Activated T-helper 17 cell treated with anti-CD3 and anti-CD28 coated beads, Interleukin-2, amount 50 U/mL, for 72 hours (primary cell): ENCODE measurements around the gene SH2D7. TPM values are rescaled to one million over a fixed set of nuclear protein-coding genes. Genes with fewer than 3 reads are reported as not detected.
"Not testable (repeated sequence)": the region's sequence is repeated elsewhere in the genome, so short reads cannot be mapped to it uniquely, and the experiment has no call there.

ENCODE experiments used
- ATAC-seq: fragments of 150-1000 bp; cut with Tn5 transposase; replicated peaks from 2 replicates; pipeline ENCODE4 v1.10.0; 2021; ENCODE audit warnings: mild to moderate bottlenecking, moderate library complexity
- H3K27ac Mint-ChIP-seq: one replicate; pipeline ENCODE4 v1.8.0; 2022; ENCODE audit warnings: mixed read lengths
- H3K27me3 Mint-ChIP-seq: one replicate; pipeline ENCODE4 v1.8.0; 2022; ENCODE audit warnings: mixed read lengths
- H3K36me3 Mint-ChIP-seq: one replicate; pipeline ENCODE4 v1.8.0; 2022; ENCODE audit warnings: low read depth, mild to moderate bottlenecking, mixed read lengths
- H3K4me1 Mint-ChIP-seq: one replicate; pipeline ENCODE4 v1.8.0; 2022; ENCODE audit warnings: mixed read lengths
- H3K4me3 Mint-ChIP-seq: one replicate; pipeline ENCODE4 v1.8.0; 2022; ENCODE audit warnings: mild to moderate bottlenecking, mixed read lengths
- H3K9me3 Mint-ChIP-seq: one replicate; pipeline ENCODE4 v1.8.0; 2022; ENCODE audit warnings: mixed read lengths
- total RNA-seq, 2 donors: library from RNA; stranded (reverse); gene quantifications; one replicate each; pipeline ENCODE4 v1.2.3, GENCODE V29; 2022

SH2D7 gene
- total RNA-seq, 2 donors from 2014 or later = not detected

- H3K9me3 Mint-ChIP-seq = no peaks in the 10 kb centered on the region
- peaks cover 6% of the 10 kb centered on the region for H3K36me3 Mint-ChIP-seq
- peak overlapping the region; percentile 93 for H3K4me3 Mint-ChIP-seq
- no peaks in the 10 kb centered on the region for H3K27me3 Mint-ChIP-seq
- no peak for ATAC-seq
- no peak overlapping the region for H3K27ac Mint-ChIP-seq
- peaks cover 17% of the 10 kb centered on the region for H3K4me1 Mint-ChIP-seq
These were observed 54.2 kb downstream of the SH2D7 start for GRCh38 chr15:78146425-78147154.

- Mint-ChIP-seq H3K4me3 (peak overlapping the region; percentile 93), H3K36me3 (peaks cover 9% of the 10 kb centered on the region), H3K27me3 (no peaks in the 10 kb centered on the region), H3K4me1 (peaks cover 17% of the 10 kb centered on the region), H3K9me3 (no peaks in the 10 kb centered on the region), H3K27ac (peak overlapping the region; percentile 91)
- no peak for ATAC-seq
These were observed 55.2 kb downstream of the SH2D7 start for GRCh38 chr15:78147566-78147965.

- Mint-ChIP-seq H3K4me3 (peak overlapping the region; percentile 93), H3K9me3 (no peaks in the 10 kb centered on the region), H3K27me3 (no peaks in the 10 kb centered on the region), H3K36me3 (peaks cover 19% of the 10 kb centered on the region), H3K27ac (peak overlapping the region; percentile 91), H3K4me1 (peaks cover 22% of the 10 kb centered on the region)
- ATAC-seq = peak; percentile 8
These were observed 56.2 kb downstream of the SH2D7 start for GRCh38 chr15:78148392-78149067.

- Mint-ChIP-seq H3K27ac (peak within 1 kb of the TSS; percentile 95), H3K36me3 (peaks cover 20% of the 10 kb centered on the region)
These were observed 56.9 kb downstream of the SH2D7 start, which contains the start of gene IDH3A for GRCh38 chr15:78149068-78149804. TSS of gene IDH3A (plus strand) at chr15:78149362. CDS start at chr15:78149404, 42 bp downstream.

GRCh38 chr15:78149805-78150751, 57.7 kb downstream of the SH2D7 start:
- Mint-ChIP-seq H3K27me3 (no peaks in the 10 kb centered on the region), H3K4me1 (peaks cover 22% of the 10 kb centered on the region), H3K27ac (peak overlapping the region; percentile 95)

More at GRCh38 chr15:78149068-78149804, 56.9 kb downstream of the SH2D7 start, which contains the start of gene IDH3A:
- Mint-ChIP-seq H3K9me3 (no peaks in the 10 kb centered on the region), H3K4me1 (peaks cover 22% of the 10 kb centered on the region), H3K4me3 (peak within 1 kb of the TSS; percentile 93), H3K27me3 (no peaks in the 10 kb centered on the region)
- peak; percentile 96 for ATAC-seq

GRCh38 chr15:78151075-78151474, 58.7 kb downstream of the SH2D7 start:
- Mint-ChIP-seq H3K36me3 (peaks cover 34% of the 10 kb centered on the region), H3K27ac (peak overlapping the region; percentile 39), H3K4me1 (peaks cover 22% of the 10 kb centered on the region), H3K4me3 (peak overlapping the region; percentile 93)
- H3K27me3 Mint-ChIP-seq, H3K9me3 Mint-ChIP-seq, ATAC-seq: not testable (repeated sequence)

More at GRCh38 chr15:78149805-78150751, 57.7 kb downstream of the SH2D7 start:
- Mint-ChIP-seq H3K36me3 (peaks cover 24% of the 10 kb centered on the region), H3K4me3 (peak overlapping the region; percentile 93), H3K9me3 (no peaks in the 10 kb centered on the region)
- no peak for ATAC-seq

Other genes starting within 250 kb of the SH2D7 start
- gene TBC1D2B, start 14.8 kb upstream of the SH2D7 start, total RNA-seq = 100 to 1,000 TPM in 1 of 2 donors, 10 to 100 TPM in 1; 86.1 to 109 TPM
- gene CIB2, start 38.9 kb downstream of the SH2D7 start, total RNA-seq = 1 to 10 TPM in 1 of 2 donors, under 1 TPM in 1; 0.65 to 1.7 TPM
- 100 to 1,000 TPM in 1 of 2 donors, 10 to 100 TPM in 1; 61.9 to 176 TPM for gene IDH3A, start 56.8 kb downstream of the SH2D7 start, total RNA-seq
- gene ACSBG1, start 142.0 kb downstream of the SH2D7 start, total RNA-seq = not detected
- gene DNAJA4, start 172.0 kb downstream of the SH2D7 start, total RNA-seq = 10 to 100 TPM; 30.2 to 49.9 TPM
- 10 to 100 TPM; 33.7 to 54.7 TPM for gene SKIC8, start 207.0 kb downstream of the SH2D7 start, total RNA-seq
- not detected for gene CRABP1, start 247.8 kb downstream of the SH2D7 start, total RNA-seq